ENCODE measurements around the gene LRRC25. TPM values are rescaled to one million over a fixed set of nuclear protein-coding genes. Genes with fewer than 3 reads are reported as not detected.

LRRC25 gene
- total RNA-seq, 1 donor from 2014 or later, result 7.8 TPM

DNA sequence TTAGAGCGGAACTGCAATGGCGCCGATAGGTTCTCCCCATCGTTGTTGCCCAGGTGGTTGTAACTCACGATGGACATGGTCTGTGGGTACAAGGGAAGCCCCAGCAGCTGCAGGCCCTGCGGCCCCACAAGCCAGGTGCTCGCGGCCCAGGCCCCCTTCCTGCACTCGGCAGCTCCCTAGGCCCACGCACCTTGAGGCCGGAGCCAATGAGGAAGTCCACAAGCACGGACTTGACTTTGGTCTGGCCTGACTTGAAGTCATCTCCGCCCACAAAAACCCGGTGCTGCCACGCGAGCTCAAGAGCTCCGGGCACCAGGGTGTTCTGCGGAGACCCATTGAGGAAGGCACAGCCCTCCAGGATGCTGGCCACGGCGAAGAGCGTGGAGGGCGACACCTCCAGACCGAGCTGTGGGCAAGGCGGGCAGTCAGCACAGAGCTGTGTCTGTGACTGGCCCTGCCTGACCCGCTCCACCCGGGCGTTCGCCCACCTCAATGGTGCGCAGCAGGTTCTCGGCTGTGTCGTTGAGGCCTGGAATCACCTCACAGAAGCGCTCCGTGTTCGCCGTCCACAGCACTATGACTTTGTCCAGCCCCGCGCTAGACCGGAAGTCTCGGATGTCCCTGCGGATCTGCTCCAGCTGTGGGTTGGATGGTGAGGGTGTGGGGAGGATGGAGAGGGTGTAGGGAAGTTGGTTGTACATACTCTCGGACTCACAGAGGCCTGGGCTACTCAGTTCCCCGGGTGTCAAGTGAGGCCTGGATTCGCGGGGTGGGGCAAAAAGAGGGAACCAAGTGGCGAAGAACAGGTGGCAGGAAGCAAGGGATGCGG, 38.6 kb upstream of the LRRC25 start:
- DNase-seq (ENCODE audit: low spot score), result no peak

GRCh38 chr19:18435178-18435841, 37.9 kb upstream of the LRRC25 start:
- DNase-seq (ENCODE audit: low spot score), result no peak

DNA sequence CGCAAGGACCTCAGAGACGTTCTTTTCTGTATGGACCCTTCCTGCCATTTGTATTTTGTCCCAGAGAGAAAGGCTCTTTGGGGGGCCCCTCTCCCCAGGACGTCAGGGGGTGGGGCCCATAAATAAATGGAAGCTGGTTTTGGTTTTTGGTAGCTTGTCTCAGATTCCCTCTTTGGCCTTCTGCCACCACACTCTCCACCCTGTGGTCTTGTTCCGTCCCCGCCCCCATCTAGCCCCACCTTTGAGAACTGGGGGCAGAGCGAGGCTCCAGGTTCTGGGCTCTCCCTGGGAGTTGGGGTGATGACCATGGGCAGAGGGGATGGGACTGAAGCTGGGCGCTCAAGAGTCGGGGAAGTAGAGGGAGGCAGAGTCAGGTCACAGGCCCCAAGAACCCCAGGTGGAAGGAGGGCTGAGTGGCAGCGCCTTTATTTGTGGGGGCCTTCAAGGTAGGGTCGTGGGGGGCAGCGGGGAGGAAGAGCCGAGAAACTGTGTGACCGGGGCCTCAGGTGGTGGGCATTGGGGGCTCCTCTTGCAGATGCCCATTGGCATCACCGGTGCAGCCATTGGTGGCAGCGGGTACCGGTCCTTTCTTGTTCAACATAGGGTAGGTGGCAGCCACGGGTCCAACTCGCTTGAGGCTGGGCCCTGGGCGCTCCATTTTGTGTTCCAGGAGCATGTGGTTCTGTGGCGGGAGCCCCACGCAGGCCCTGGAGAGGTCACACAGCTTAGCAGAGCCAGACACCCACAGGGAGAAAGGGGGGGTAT, 37.2 kb upstream of the LRRC25 start:
- DNase-seq (ENCODE audit: low spot score), result no peak

DNA sequence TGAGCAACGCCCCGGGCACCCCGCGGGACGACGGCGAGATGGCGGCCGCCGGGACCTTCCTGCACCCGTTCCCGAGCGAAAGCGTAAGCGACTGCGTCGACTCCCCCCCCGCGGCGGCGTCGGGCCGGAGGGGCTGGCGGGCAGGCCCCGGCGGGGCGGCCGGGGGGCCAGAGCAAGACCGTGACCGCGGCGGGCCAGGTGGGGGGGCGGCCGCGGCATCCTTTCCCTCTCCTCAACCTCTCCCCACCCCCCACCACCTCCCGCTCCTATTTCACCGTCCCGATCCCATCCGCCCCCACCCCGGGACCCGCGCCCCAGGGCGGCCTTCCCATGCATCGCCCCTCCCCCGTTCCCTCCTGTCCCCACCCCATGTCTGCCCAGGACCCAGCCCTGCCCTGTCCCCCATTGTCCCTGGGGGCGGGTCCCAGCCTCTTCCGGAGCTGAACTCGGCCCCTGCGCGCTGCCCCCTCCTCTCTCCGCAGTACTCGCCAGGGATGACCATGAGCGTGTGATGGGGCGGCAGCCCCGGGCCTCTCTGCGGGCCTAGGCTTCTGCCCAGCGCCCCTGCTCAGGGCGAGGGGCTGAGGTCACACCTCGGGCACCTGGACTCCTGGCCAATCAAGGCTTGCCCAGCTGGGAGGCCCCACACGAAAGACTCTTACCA, 36.4 kb upstream of the LRRC25 start:
- no peak for DNase-seq (ENCODE audit: low spot score)

- DNase-seq (ENCODE audit: low spot score), result no peak
These were observed 35.7 kb upstream of the LRRC25 start for GRCh38 chr19:18433015-18433691.

- no peak for DNase-seq (ENCODE audit: low spot score)
These were observed 35.0 kb upstream of the LRRC25 start for GRCh38 chr19:18432275-18433014.

GRCh38 chr19:18431351-18432197, 34.2 kb upstream of the LRRC25 start:
- no peak for DNase-seq (ENCODE audit: low spot score)

GRCh38 chr19:18430417-18431144, 33.2 kb upstream of the LRRC25 start:
- DNase-seq (ENCODE audit: low spot score), result no peak

GRCh38 chr19:18429717-18430416, 32.4 kb upstream of the LRRC25 start:
- no peak for DNase-seq (ENCODE audit: low spot score)

- DNase-seq (ENCODE audit: low spot score), result peak; percentile 67
These were observed 31.6 kb upstream of the LRRC25 start for GRCh38 chr19:18428787-18429674.

- no peak for DNase-seq (ENCODE audit: low spot score)
These were observed 30.9 kb upstream of the LRRC25 start for GRCh38 chr19:18428173-18428786.

GRCh38 chr19:18427743-18428113, 30.3 kb upstream of the LRRC25 start:
- no peak for DNase-seq (ENCODE audit: low spot score)

GRCh38 chr19:18427080-18427742, 29.8 kb upstream of the LRRC25 start:
- DNase-seq (ENCODE audit: low spot score), result no peak

- no peak for DNase-seq (ENCODE audit: low spot score)
These were observed 29.0 kb upstream of the LRRC25 start for GRCh38 chr19:18426416-18426767.

DNA sequence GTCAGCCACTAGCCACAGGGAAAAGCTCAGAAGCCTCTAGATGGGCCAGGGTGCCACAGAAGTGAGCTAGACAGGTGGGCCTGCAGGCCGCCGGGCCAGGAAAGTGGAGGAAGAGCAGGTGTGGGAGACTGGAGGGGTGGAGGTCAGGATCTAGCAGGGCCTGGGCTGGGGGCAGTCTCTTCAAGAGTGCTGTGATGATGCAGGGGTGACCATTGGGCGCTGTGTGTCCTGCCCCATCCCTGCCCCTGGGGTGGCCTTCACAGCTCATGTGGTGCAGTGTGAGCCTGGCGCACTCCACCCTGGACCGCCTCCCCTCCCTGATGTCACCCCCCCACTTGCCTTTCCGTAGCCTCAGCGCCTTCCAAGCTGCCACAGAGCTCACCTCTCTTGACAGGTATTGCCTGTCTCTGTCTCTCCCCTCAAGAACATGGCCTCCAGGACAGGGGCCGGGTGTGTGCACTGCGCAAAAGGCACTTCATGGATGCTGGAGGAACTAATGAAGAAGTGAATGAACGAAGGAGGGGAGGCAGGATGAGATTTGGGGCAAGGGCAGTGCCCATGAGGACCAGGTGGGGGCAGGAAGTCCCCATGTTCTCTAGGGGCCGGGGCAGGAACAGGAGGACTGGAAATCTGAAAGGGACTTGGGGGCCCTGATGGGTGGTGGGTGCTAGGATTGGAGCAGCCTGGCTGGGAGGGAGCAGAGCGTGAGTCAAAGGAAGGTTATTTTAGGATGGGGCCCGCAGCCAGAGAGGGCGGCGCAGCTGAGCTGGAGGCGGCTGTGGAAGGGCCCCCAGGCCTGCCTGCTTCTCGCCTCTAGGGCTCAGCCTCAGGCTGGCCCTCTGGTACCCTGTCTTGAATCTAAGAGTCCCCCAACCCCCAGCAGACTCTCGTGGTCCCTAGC, 28.3 kb upstream of the LRRC25 start:
- DNase-seq (ENCODE audit: low spot score), result no peak
